WTC11 (cell line): Measurements from ENCODE around the gene LDLRAD1.

Source experiments
- KAT7 ChIP-seq: sonication (generic); formaldehyde crosslinking; IDR thresholded peaks from 2 replicates; pipeline ENCODE4 v1.8.1; 2023; ENCODE audit warnings: missing genetic modification reagents, mild to moderate bottlenecking, borderline replicate concordance
- MAX ChIP-seq: sonication (generic); formaldehyde crosslinking; IDR thresholded peaks from 2 replicates; pipeline ENCODE4 v1.8.0; 2022; ENCODE audit warnings: mild to moderate bottlenecking, missing genetic modification reagents
- ZBTB21 ChIP-seq: sonication (generic); formaldehyde crosslinking; IDR thresholded peaks from 2 replicates; pipeline ENCODE4 v1.8.1; 2023; ENCODE audit warnings: mild to moderate bottlenecking, missing genetic modification reagents, borderline replicate concordance

- TF ChIP-seq ZBTB21 (CRISPR knock-in tag) (no peak), MAX (CRISPR knock-in tag) (no peak), KAT7 (CRISPR knock-in tag) (no peak)
These were observed 6.4 kb upstream of the LDLRAD1 start for GRCh38 chr1:54024358-54024757.
